Adrenal gland (tissue), 12 donors: ENCODE data around the gene CMTM1. TPM values are rescaled to one million over a fixed set of nuclear protein-coding genes. Genes with fewer than 3 reads are reported as not detected.

Experiments
- DNase-seq, 7 donors: peaks; one replicate each; pipeline ENCODE4 v3.0.0-alpha.2; 2019 to 2020
- H3K27ac ChIP-seq, 5 donors: fragments of 200-600 bp; sonication (generic) in 4 of 5; 1 replicate in 3 of 5; 2 replicates in 2 of 5; pipeline versions ENCODE4 v1.5.1 to v1.8.0; 2016 to 2020; ENCODE audit warnings: mild to moderate bottlenecking in 1 of 5
- H3K27me3 ChIP-seq: fragments of 200-600 bp; 2 replicates; pipeline ENCODE4 v1.8.0; 2021
- H3K36me3 ChIP-seq, 2 donors: fragments of 200-600 bp; replicated peaks in 1 of 2; 1 replicate in 1 of 2; 2 replicates in 1 of 2; pipeline versions ENCODE4 v1.5.1 to v1.8.0; 2018 to 2022
- H3K4me1 ChIP-seq, 2 donors: fragments of 200-600 bp; replicated peaks in 1 of 2; 1 replicate in 1 of 2; 2 replicates in 1 of 2; pipeline versions ENCODE4 v1.5.1 to v1.8.0; 2018 to 2021
- H3K4me3 ChIP-seq, 4 donors: fragments of 200-600 bp; sonication (generic) in 3 of 4; one replicate each; pipeline ENCODE4 v1.5.1; 2016 to 2018
- H3K9me3 ChIP-seq, 3 donors: fragments of 200-600 bp; sonication (generic) in 1 of 3; replicated peaks in 1 of 3; 1 replicate in 2 of 3; 2 replicates in 1 of 3; pipeline versions ENCODE4 v1.5.1 to v1.8.0; 2016 to 2021
- CTCF ChIP-seq, 6 experiments: fragments of 450-650 bp in 4 of 6; fragments of 200-600 bp in 2 of 6; sonication (generic) in 1 of 6; IDR thresholded peaks; 1 replicate in 5 of 6; 2 replicates in 1 of 6; pipeline versions ENCODE4 v1.5.1 to v1.8.0; 2016 to 2021; ENCODE audit warnings: antibody characterized with exemption in 6 of 6, mild to moderate bottlenecking in 2 of 6, moderate library complexity in 1 of 6
- POLR2A ChIP-seq, 2 donors: fragments of 450-650 bp; IDR thresholded peaks; one replicate each; pipeline ENCODE4 v1.6.1; 2017; ENCODE audit warnings: antibody characterized with exemption in 2 of 2, mild to moderate bottlenecking in 2 of 2, moderate library complexity in 1 of 2
- WGBS, 4 donors: extraction: QIAGEN DNeasy Blood & Tissue Kit in 2 of 4; methylation state at CpG; one replicate each; pipeline versions ENCODE4 v1.1.5 to v1.1.7; 2013 to 2017; 5-methylcytosine and 5-hydroxymethylcytosine counted together
- intact Hi-C, 2 donors: fragments of 100-400 bp; cut with DNase I; formaldehyde crosslinking; loops; one replicate each; pipeline versions ENCODE4 v1.14.1 to v1.15.0; 2022 to 2023
- polyA plus RNA-seq, 3 donors: library from polyadenylated mRNA; stranded (reverse); fragments of 200-250 nt in 2 of 3; fragments of 350-450 nt in 1 of 3; fragmentation: Illumina TruSeq in 1 of 3; extraction: RNeasy Lipid Tissue Mini Kit (QIAGEN cat#74804) in 1 of 3; gene quantifications; one replicate each; pipeline ENCODE4 v1.2.3, GENCODE V29; 2013 to 2014
- total RNA-seq, 9 donors: library from RNA; depleted of rRNA in 4 of 9; stranded (reverse); fragments of >200 nt in 4 of 9; fragments of 120-200 nt in 1 of 9; fragmentation: NEBNext Ultra II Directional in 1 of 9; extraction: Animal tissue kit (Norgen Biotek cat#: 25700) in 1 of 9; gene quantifications; one replicate each; pipeline versions ENCODE4 v1.1.0 to v1.2.4, GENCODE V29; 2013 to 2023
- donor health status: healthy with polysubstance abuse.
- donor health status: Bipolar disorder and iron deficiency.
- donor health status: DM: yes; HTN: yes; CAD: no.
- donor health status: DM: no; HTN: no; CAD: no.
- donor health status: DM: no; HTN: no; CAD: no.
- donor health status: DM: yes; HTN: yes; CAD: no.

CMTM1 gene
- total and polyA plus RNA-seq, 12 donors, result 0.34 to 9.1 (median 2.7) TPM; not detected in 1

- H3K27ac ChIP-seq, result no peak overlapping the region
- no peak overlapping the region for H3K4me3 ChIP-seq
- H3K36me3 ChIP-seq, result peaks cover 0 to 17% of the 10 kb centered on the region in 2 donors
- peaks cover 0 to 12% of the 10 kb centered on the region in 2 donors for H3K4me1 ChIP-seq
- TF ChIP-seq CTCF (IDR thresholded peaks at IDR 0.05) (no peak), POLR2A (IDR thresholded peaks at IDR 0.05) (no peak)
- no peak for DNase-seq
- WGBS, 4 donors, result 24 to 49% (median 30%) methylated on average over 3 of the region's 3 CpGs
- H3K9me3 ChIP-seq, result no peaks in the 10 kb centered on the region
- intact Hi-C loops, result no loop called here
- no peaks in the 10 kb centered on the region for H3K27me3 ChIP-seq
Observed at GRCh38 chr16:66569827-66570405, 3.7 kb downstream of the CMTM1 start.

GRCh38 chr16:66572356-66572755 is 6.1 kb downstream of the CMTM1 start:
- WGBS, 4 donors, result 63 to 69% (median 65%) methylated on average over 2 of the region's 2 CpGs
- intact Hi-C loops, result no loop called here
- Histone ChIP-seq H3K4me3 (no peak overlapping the region), H3K9me3 (no peaks in the 10 kb centered on the region), H3K4me1 (peaks cover 0 to 12% of the 10 kb centered on the region in 2 donors), H3K36me3 (no peaks in the 10 kb centered on the region), H3K27me3 (no peaks in the 10 kb centered on the region), H3K27ac (no peak overlapping the region)
- no peak for DNase-seq
- TF ChIP-seq POLR2A (IDR thresholded peaks at IDR 0.05) (no peak), CTCF (IDR thresholded peaks at IDR 0.05) (no peak)

GRCh38 chr16:66574081-66574480 is 7.8 kb downstream of the CMTM1 start:
- intact Hi-C loops, result no loop called here
- H3K9me3 ChIP-seq, result no peaks in the 10 kb centered on the region
- TF ChIP-seq POLR2A (IDR thresholded peaks at IDR 0.05) (no peak), CTCF (IDR thresholded peaks at IDR 0.05) (no peak)
- WGBS, 4 donors, result 76 to 93% (median 88%) methylated on average over 1 of the region's 1 CpG
- H3K4me3 ChIP-seq, result no peak overlapping the region
- no peak overlapping the region for H3K27ac ChIP-seq
- DNase-seq, result no peak
- peaks cover 8 to 14% of the 10 kb centered on the region in 2 donors for H3K4me1 ChIP-seq
- no peaks in the 10 kb centered on the region for H3K27me3 ChIP-seq
- no peaks in the 10 kb centered on the region for H3K36me3 ChIP-seq

- H3K36me3 ChIP-seq, result no peaks in the 10 kb centered on the region
- no peak for TF ChIP-seq CTCF (IDR thresholded peaks at IDR 0.05)
- no peak for TF ChIP-seq POLR2A (IDR thresholded peaks at IDR 0.05)
- WGBS, 4 donors, result 90 to 94% (median 93%) methylated on average over 3 of the region's 3 CpGs
Observed at GRCh38 chr16:66574531-66574930, 8.3 kb downstream of the CMTM1 start.

More at GRCh38 chr16:66574531-66574930, 8.3 kb downstream of the CMTM1 start:
- Histone ChIP-seq H3K4me1 (peaks cover 10 to 14% of the 10 kb centered on the region in 2 donors), H3K4me3 (no peak overlapping the region), H3K9me3 (no peaks in the 10 kb centered on the region), H3K27me3 (no peaks in the 10 kb centered on the region), H3K27ac (no peak overlapping the region)
- DNase-seq, result no peak
- intact Hi-C loops, result no loop called here
